Ovary (tissue), 3 donors: ENCODE measurements around the gene RBM28.

Source experiments
- CTCF ChIP-seq, 3 donors: fragments of 450-650 bp in 2 of 3; fragments of 200-600 bp in 1 of 3; IDR thresholded peaks; one replicate each; pipeline versions ENCODE4 v1.5.1 to v1.8.0; 2016 to 2022; ENCODE audit warnings: antibody characterized with exemption in 3 of 3, mild to moderate bottlenecking in 1 of 3
- POLR2A ChIP-seq: fragments of 450-650 bp; IDR thresholded peaks from one replicate; pipeline ENCODE4 v1.6.1; 2017; ENCODE audit warnings: antibody characterized with exemption, mild to moderate bottlenecking, moderate library complexity
- donor health status: DM: no; HTN: no; CAD: no.

- TF ChIP-seq CTCF (IDR thresholded peaks at IDR 0.05) (no peak), POLR2A (no peak)
These were observed 36.9 kb upstream of the RBM28 start for GRCh38 chr7:128380483-128381106.
